RWPE1 (cell line): ENCODE measurements around the gene LAIR1.
"Not testable (repeated sequence)": the region's sequence is repeated elsewhere in the genome, so short reads cannot be mapped to it uniquely, and the experiment has no call there.

ENCODE experiments used
- CTCF ChIA-PET: fragments of 350-600 bp; sonication (Branson Sonifier 250); formaldehyde crosslinking; extraction: SDS; loops from one replicate; lab custom pipeline; 2021; lab: Yijun Ruan, JAX
- POLR2A ChIA-PET: fragments of 400-600 bp; formaldehyde crosslinking; extraction: SDS; loops from one replicate; lab custom pipeline; 2020; ENCODE audit warnings: antibody characterized with exemption; ENCODE audit not compliant: low non-redundant PET; lab: Yijun Ruan, JAX
- DNase-seq: peaks from one replicate; pipeline ENCODE4 v3.0.0; 2012; ENCODE audit warnings: low spot score
- H3K27ac ChIP-seq: fragments of 450-650 bp; 2 replicates; pipeline ENCODE4 v1.5.1; 2017
- TF ChIP-seq, protein P1 (sequence below): fragments of 450-650 bp; conservative IDR thresholded peaks from 2 replicates; pipeline ENCODE4 v1.5.1; 2017; ENCODE audit warnings: low read depth, mild to moderate bottlenecking

LAIR1 gene

DNA sequence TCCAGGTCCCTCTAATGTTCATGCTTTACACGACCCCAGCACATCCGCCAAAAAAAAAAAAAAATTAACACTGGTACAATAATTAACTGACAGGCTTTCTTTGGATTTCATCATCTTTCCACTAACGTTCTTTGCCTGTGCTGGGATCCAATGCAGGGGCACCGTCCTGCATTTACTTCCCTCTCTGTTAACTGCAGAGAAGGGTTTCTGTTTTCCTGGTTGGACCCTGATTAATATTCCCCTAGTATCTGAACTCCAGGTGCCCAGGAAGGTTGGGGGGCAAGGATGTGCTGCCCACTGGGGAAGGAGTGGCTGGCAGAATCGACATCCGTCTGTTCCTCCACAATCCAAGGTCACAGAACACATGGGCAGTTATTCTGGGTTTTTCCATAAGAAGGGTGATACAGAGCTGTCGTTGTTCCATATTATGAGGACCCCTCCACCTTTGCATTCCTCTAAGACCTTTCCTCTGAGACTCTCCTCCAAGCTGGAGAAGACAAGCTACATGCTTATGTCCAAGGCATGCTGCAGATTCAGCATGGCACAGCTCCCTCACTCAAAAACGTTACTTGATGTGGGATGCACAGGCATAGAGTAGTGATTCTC is 4.5 kb upstream of the LAIR1 start:
- DNase-seq = no peak
- no peak overlapping the region for H3K27ac ChIP-seq
- ChIA-PET CTCF (no interaction called here), POLR2A (no interaction called here)
- TF ChIP-seq, protein P1, sequence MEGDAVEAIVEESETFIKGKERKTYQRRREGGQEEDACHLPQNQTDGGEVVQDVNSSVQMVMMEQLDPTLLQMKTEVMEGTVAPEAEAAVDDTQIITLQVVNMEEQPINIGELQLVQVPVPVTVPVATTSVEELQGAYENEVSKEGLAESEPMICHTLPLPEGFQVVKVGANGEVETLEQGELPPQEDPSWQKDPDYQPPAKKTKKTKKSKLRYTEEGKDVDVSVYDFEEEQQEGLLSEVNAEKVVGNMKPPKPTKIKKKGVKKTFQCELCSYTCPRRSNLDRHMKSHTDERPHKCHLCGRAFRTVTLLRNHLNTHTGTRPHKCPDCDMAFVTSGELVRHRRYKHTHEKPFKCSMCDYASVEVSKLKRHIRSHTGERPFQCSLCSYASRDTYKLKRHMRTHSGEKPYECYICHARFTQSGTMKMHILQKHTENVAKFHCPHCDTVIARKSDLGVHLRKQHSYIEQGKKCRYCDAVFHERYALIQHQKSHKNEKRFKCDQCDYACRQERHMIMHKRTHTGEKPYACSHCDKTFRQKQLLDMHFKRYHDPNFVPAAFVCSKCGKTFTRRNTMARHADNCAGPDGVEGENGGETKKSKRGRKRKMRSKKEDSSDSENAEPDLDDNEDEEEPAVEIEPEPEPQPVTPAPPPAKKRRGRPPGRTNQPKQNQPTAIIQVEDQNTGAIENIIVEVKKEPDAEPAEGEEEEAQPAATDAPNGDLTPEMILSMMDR = no peak

DNA sequence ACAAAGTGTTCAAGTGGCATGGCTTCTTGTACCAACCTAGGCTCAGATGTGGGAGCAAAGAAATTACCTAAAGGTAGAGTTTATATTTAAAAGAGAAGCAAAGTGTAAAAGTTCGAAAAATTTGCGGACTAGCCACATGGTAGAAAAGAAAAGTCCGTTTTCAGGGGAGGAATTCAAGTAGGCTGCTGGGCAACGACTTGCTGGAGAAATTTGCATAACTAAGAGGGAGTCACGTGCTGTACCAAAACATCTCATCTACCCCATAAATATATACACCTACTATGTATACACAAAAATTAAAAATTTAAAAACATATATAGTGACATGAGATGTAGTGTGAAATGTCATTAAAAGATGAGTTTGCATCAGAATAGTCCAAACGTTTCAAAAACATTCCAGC is 2.1 kb upstream of the LAIR1 start:
- ChIA-PET CTCF (no interaction called here), POLR2A (no interaction called here)
- TF ChIP-seq, protein P1 = no peak
- DNase-seq = no peak
- no peak overlapping the region for H3K27ac ChIP-seq

DNA sequence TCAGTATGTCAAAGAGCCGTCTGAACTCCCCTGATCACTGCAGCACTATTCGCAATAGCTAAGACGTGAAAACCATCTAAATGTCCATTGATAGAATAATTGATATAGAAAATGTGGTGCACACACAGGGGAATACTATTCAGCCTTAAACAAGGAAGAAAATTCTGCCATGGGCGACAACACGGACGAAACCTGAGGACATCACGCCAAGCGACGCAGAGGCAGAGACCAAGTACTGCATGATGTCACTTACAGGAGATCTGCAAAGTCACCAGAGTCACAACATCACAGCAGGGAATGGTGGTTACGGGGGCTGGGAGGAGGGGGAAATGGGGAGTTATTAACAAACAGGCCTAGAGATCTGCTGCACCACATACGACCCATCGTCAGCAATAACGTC is 1.1 kb upstream of the LAIR1 start:
- not testable (repeated sequence) for H3K27ac ChIP-seq, DNase-seq
- CTCF ChIA-PET = interaction anchor here (0.6 kb wide), 1 partner anchor 74 kb away, joined by 3 read pairs; no protein-coding TSS in a partner anchor
- POLR2A ChIA-PET = interaction anchor here (0.6 kb wide), 1 partner anchor 190 kb away, joined by 6 read pairs; no protein-coding TSS in a partner anchor

DNA sequence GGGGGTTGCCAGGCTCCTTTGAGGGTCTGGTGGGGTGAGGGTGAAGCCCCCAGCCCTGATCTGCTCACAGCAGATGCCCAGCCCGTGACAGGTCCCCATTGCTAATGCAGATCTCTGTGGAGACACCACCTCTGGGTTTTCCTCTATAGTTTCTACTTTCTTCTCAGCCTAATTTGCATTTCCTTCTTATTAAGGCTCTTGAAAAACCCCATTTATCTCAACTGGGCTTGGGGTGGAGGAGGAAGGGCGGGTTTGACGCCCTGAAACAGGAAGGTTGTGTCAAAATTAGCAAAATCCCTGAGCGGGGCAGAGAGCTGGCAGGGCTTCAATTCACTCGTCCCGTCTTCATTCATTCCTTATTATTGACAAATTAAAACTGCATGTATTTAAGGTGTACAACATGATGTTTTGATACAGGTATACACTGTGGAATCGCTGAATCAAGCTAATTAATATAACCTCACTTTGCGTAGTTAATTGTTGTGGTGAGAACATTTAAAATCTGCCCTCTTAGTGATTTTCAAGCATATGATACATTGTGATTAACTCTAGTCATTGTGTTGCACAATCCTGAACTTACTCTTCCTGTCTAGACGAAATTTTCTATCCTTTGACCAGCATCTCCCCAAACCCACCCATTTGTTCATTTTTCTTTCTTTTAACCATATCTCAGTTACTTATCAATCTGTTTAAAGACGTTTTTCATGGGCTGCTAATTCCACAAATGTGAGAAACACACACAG is 2.9 kb downstream of the LAIR1 start:
- POLR2A ChIA-PET, DNase-seq, CTCF ChIA-PET, H3K27ac ChIP-seq: not testable (repeated sequence)

DNA sequence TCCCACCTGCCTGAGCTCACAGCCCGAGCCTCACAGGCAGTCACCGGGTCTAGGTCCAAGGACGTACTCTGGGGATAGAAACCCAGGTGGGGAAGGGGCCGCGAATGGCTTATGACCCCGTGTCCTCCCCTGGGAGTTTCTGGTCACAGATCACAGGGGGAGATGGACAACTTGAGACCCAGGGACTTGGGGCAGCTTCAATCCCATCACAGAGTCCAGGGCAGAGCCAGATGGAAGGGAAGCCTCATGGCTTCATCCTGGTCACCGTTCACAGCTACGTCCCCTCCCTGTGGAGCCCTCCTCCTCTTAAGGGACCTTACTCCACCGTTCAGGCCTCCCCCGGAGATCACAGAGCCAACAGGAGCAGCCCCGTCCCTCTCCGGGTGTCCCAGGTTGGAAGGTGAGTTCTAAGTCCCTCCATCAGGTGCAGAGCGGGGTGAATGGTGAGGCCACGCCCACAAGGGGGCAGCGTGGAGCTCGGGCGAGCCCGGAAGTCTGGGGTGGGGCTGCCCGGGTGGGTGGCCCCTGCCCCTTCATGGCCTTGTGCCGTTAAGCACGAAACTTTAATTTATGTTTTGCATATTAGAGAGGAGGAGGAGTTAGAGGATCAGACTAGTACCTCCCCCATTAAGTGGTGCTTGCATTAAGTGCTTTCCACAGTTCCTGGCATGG is 5.4 kb downstream of the LAIR1 start:
- DNase-seq, POLR2A ChIA-PET, CTCF ChIA-PET: not testable (repeated sequence)

DNA sequence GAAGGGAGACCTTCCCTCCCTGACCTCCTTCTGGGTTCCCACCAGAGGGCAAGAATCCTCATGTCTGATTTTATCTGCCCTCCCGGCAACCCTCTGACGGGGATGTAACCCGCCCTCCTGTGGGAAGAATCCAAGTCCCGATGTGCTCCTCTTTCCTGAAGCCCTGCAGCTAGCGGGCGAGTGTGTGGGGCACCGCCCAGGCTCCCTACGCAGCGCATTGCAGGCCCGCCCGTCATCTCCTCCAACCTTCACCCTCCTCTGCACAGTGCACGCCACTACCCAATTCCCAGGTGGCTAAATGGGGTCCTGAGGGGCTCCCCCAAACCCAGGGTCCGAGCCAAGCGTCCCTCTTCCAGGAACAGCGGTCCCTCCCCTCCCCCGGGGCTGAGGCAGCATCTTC is 7.3 kb downstream of the LAIR1 start:
- no peak for DNase-seq
- no peak overlapping the region for H3K27ac ChIP-seq
- TF ChIP-seq, protein P1 = no peak
- ChIA-PET POLR2A (no interaction called here), CTCF (no interaction called here)

More for the DNA sequence above, 5.4 kb downstream of the LAIR1 start:
- H3K27ac ChIP-seq = not testable (repeated sequence)

DNA sequence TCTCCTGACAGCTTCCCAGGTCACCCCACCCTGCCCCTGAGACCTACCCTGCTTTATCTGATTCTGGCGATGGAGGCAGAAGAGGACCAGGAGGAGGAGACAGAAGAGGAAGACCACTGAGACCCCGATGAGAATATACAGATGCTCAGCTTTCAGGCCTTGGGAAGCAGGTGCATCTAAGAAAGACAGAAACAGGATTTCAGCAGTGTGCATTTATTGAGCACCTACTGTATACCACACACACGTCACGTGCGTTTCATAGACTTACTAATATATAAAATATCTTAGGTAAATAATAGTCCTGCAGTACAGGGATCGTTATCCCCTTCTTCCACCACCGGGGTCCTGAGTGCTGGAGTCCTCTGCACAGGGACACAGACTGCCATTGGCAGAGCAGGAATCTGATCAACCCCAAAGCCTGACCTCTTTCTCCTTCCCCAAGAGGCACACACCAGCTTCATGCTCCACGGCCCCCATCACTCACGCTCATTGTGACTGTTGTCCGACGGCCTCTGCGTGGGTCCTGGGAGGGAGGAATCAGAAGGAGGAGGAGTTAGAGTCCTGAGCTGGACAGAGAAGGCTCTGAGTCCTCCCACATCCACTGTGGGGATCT is 8.2 kb downstream of the LAIR1 start:
- ChIA-PET CTCF (no interaction called here), POLR2A (no interaction called here)
- DNase-seq = no peak
- H3K27ac ChIP-seq = no peak overlapping the region
- TF ChIP-seq, protein P1 = no peak
